Pancreas (tissue), 10 donors: ENCODE results near the gene NID2. TPM values are rescaled to one million over a fixed set of nuclear protein-coding genes. Genes with fewer than 3 reads are reported as not detected.
A peak's percentile ranks its signal among the peaks of the same experiment; 100 is the strongest.

Source experiments
- ATAC-seq, 4 donors: fragments of 200-7000 bp; cut with Tn5 transposase; one replicate each; pipeline versions ENCODE4 v1.8.0 to v1.9.1; 2020; ENCODE audit warnings: mild to moderate bottlenecking in 4 of 4, moderate library complexity in 4 of 4
- DNase-seq, 6 donors: peaks; one replicate each; pipeline ENCODE4 v3.0.0-alpha.2; 2020
- FAIRE-seq: peaks from 2 replicates; lab custom pipeline; 2012; peaks lifted over from hg19 to GRCh38; lab: Jason Lieb, UNC
- H3K27ac ChIP-seq, 4 donors: fragments of 200-600 bp; sonication (generic); 1 replicate in 3 of 4; 2 replicates in 1 of 4; pipeline versions ENCODE4 v1.5.0 to v1.8.0; 2020
- H3K27me3 ChIP-seq, 4 donors: fragments of 200-600 bp; one replicate each; pipeline ENCODE4 v1.8.0; 2021
- H3K36me3 ChIP-seq, 3 donors: fragments of 200-600 bp; sonication (generic) in 1 of 3; one replicate each; pipeline versions ENCODE4 v1.5.0 to v1.8.0; 2020 to 2021
- H3K4me1 ChIP-seq, 3 donors: fragments of 200-600 bp; one replicate each; pipeline ENCODE4 v1.8.0; 2021
- H3K4me3 ChIP-seq, 4 donors: fragments of 200-600 bp; sonication (generic) in 2 of 4; one replicate each; pipeline versions ENCODE4 v1.5.0 to v1.8.0; 2020 to 2021
- H3K9me3 ChIP-seq, 4 donors: fragments of 200-600 bp; one replicate each; pipeline ENCODE4 v1.8.0; 2021
- WGBS, 2 donors: extraction: QIAGEN DNeasy Blood & Tissue Kit; methylation state at CpG; one replicate each; pipeline ENCODE4 v1.1.7; 2013; 5-methylcytosine and 5-hydroxymethylcytosine counted together
- intact Hi-C, 3 donors: fragments of 100-400 bp; cut with DNase I; formaldehyde crosslinking; loops; one replicate each; pipeline versions ENCODE4 v1.11.1 to v1.14.2; 2022
- polyA plus RNA-seq, 2 donors: library from polyadenylated mRNA; stranded (reverse); fragments of 200-250 nt; gene quantifications; one replicate each; pipeline ENCODE4 v1.2.3, GENCODE V29; 2013
- total RNA-seq, 6 donors: library from RNA; stranded (reverse); fragmentation: NEBNext Ultra II Directional in 4 of 6; extraction: Animal tissue kit (Norgen Biotek cat#: 25700) in 4 of 6; gene quantifications; one replicate each; pipeline versions ENCODE4 v1.2.1 to v1.2.4, GENCODE V29; 2021 to 2023
- TF ChIP-seq, protein P1 (sequence below), 4 donors: fragments of 200-600 bp; sonication (generic) in 3 of 4; IDR thresholded peaks; one replicate each; pipeline versions ENCODE4 v1.5.0 to v1.8.0; 2021; ENCODE audit warnings: antibody characterized with exemption in 4 of 4
- donor health status: healthy with polysubstance abuse.
- donor health status: DM: no; HTN: no; CAD: no; lungs with moderate emphysema.
- donor health status: DM: no; HTN: no; CAD: no.
- donor health status: control.
- donor health status: control.
- donor health status: Bipolar disorder and iron deficiency.
- donor health status: DM: yes; HTN: yes; CAD: no.
- donor health status: DM: no; HTN: no; CAD: no.
- donor health status: DM: no; HTN: no; CAD: no.
- donor health status: DM: yes; HTN: yes; CAD: no.

The NID2 gene
- total and polyA plus RNA-seq, 8 donors: 1.9 to 9.5 (median 3.8) TPM

- TF ChIP-seq, protein P1, sequence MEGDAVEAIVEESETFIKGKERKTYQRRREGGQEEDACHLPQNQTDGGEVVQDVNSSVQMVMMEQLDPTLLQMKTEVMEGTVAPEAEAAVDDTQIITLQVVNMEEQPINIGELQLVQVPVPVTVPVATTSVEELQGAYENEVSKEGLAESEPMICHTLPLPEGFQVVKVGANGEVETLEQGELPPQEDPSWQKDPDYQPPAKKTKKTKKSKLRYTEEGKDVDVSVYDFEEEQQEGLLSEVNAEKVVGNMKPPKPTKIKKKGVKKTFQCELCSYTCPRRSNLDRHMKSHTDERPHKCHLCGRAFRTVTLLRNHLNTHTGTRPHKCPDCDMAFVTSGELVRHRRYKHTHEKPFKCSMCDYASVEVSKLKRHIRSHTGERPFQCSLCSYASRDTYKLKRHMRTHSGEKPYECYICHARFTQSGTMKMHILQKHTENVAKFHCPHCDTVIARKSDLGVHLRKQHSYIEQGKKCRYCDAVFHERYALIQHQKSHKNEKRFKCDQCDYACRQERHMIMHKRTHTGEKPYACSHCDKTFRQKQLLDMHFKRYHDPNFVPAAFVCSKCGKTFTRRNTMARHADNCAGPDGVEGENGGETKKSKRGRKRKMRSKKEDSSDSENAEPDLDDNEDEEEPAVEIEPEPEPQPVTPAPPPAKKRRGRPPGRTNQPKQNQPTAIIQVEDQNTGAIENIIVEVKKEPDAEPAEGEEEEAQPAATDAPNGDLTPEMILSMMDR (IDR thresholded peaks at IDR 0.05): no peak
- H3K27me3 ChIP-seq: no peaks in the 10 kb centered on the region
- intact Hi-C loops: no loop called here
- H3K27ac ChIP-seq: no peak overlapping the region
- DNase-seq: peak in 3 of 6 donors; percentile 42 to 76 (median 45)
- H3K9me3 ChIP-seq: no peaks in the 10 kb centered on the region
- no peaks in the 10 kb centered on the region for H3K4me1 ChIP-seq
- no peaks in the 10 kb centered on the region for H3K36me3 ChIP-seq
- H3K4me3 ChIP-seq: no peak overlapping the region
- ATAC-seq: peak; percentile 74 to 87 (median 76)
- WGBS, 2 donors: 41 to 55% methylated on average over 3 of the region's 3 CpGs
- no peak for FAIRE-seq
These were observed 37.1 kb downstream of the NID2 start for GRCh38 chr14:52031781-52032180.

GRCh38 chr14:52029881-52030280, 39.0 kb downstream of the NID2 start:
- no peak overlapping the region for H3K27ac ChIP-seq

DNA sequence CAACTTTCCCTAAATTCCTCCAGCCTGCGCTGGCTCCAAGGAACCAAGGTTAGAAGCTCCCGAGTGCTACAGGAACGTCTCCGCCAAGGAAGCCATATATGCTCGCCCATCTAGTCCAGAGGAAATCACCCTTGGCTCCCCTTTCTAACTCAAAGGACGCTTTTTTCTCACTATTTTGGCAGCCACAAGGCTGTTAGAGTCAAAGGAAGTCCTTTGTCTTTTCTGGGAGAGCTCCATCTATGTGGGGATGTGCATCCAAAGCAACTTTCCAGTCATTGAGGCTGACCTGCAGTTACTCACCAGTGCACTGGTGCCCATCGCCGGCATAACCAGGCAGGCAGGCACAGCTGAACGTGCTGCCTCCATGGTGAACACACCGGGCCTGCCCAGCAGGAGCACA, 42.0 kb downstream of the NID2 start:
- intact Hi-C loops: no loop called here
- FAIRE-seq: no peak
- DNase-seq: no peak
- H3K4me1 ChIP-seq: no peaks in the 10 kb centered on the region
- ATAC-seq: no peak
- 88 to 89% methylated on average over 10 of the region's 10 CpGs for WGBS, 2 donors
- H3K36me3 ChIP-seq: no peaks in the 10 kb centered on the region
- H3K27ac ChIP-seq: no peak overlapping the region
- TF ChIP-seq, protein P1 (IDR thresholded peaks at IDR 0.05): no peak
- no peaks in the 10 kb centered on the region for H3K9me3 ChIP-seq
- H3K4me3 ChIP-seq: no peak overlapping the region
- H3K27me3 ChIP-seq: no peaks in the 10 kb centered on the region

More at GRCh38 chr14:52029881-52030280, 39.0 kb downstream of the NID2 start:
- TF ChIP-seq, protein P1 (IDR thresholded peaks at IDR 0.05): no peak
- H3K9me3 ChIP-seq: no peaks in the 10 kb centered on the region
- FAIRE-seq: no peak
- WGBS, 2 donors: 63 to 67% methylated on average over 1 of the region's 1 CpG
- no peak for ATAC-seq
- no peak overlapping the region for H3K4me3 ChIP-seq
- H3K4me1 ChIP-seq: no peaks in the 10 kb centered on the region
- H3K27me3 ChIP-seq: no peaks in the 10 kb centered on the region
- DNase-seq: no peak
- intact Hi-C loops: no loop called here
- H3K36me3 ChIP-seq: no peaks in the 10 kb centered on the region

GRCh38 chr14:52026017-52026660, 42.7 kb downstream of the NID2 start:
- TF ChIP-seq, protein P1 (IDR thresholded peaks at IDR 0.05): no peak
- FAIRE-seq: no peak
- Histone ChIP-seq H3K36me3 (no peaks in the 10 kb centered on the region), H3K4me3 (no peak overlapping the region), H3K27ac (no peak overlapping the region), H3K27me3 (no peaks in the 10 kb centered on the region), H3K4me1 (no peaks in the 10 kb centered on the region), H3K9me3 (no peaks in the 10 kb centered on the region)
- intact Hi-C loops: no loop called here
- DNase-seq: no peak
- WGBS, 2 donors: 74 to 79% methylated on average over 8 of the region's 8 CpGs
- ATAC-seq: no peak

GRCh38 chr14:52025310-52025709, 43.5 kb downstream of the NID2 start:
- intact Hi-C loops: no loop called here
- peak in 3 of 4 donors; percentile 47 to 50 (median 50) for ATAC-seq
- H3K27me3 ChIP-seq: no peaks in the 10 kb centered on the region
- no peak for FAIRE-seq
- TF ChIP-seq, protein P1 (IDR thresholded peaks at IDR 0.05): no peak
- no peak overlapping the region for H3K27ac ChIP-seq
- H3K4me1 ChIP-seq: peaks cover 0 to 4% (median 0%) of the 10 kb centered on the region in 3 donors
- no peaks in the 10 kb centered on the region for H3K9me3 ChIP-seq
- no peak overlapping the region for H3K4me3 ChIP-seq
- H3K36me3 ChIP-seq: no peaks in the 10 kb centered on the region
- no peak for DNase-seq
